Measurements from ENCODE around the gene HDHD3.

HDHD3 gene

DNA sequence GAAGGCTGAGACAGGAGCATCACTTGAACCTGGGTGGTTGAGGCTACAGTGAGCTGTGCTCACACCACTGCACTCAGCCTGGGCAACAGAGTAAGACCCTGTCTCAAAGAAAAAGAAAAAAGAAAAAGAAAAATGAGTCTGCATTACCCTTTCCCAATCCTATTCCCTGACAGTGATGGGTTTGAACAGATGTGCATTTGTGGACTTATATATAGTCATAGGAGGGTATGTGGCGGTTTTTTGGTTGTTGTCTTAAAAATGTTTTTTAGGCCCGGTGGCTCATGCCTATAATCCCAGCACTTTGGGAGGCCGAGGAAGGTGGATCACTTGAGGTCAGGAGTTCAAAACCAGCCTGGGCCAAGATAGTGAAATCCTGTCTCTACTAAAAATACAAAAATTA is 13.4 kb downstream of the HDHD3 start:
- DNase-seq (ENCODE audit: low spot score) = no peak

DNA sequence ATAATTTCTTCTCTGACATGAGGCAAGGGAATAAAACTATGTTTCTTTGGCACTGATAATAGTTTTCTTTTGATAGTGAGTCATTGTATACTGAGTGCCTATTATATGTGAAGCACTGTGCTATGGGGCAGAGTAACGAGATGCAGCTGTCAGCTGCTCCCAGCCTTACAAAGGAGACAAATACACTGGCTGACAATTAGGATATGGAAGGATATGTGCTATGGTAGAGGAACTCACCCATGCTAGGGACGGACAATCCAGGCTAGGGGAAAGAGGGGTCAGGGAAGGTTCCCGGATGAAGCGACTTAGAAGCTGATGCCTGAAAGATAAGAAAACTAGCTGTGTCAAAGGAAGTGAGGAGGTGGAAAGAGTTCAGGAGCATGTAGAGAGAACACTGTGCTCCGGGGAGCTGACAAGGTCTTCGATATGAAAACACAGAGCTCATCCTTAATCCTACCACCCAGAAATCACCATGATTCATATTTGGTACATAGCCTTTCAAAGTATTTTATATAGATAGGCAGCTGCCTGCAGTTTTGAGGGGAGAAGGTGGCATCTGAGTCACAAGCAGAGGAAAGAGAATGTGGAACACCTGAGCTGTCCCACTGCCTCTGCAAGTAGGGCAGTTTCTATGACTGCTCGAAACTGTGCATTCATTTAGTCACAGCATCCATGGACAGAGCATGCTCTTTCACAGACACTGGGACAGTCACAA is 15.3 kb downstream of the HDHD3 start:
- DNase-seq (ENCODE audit: low spot score) = no peak

DNA sequence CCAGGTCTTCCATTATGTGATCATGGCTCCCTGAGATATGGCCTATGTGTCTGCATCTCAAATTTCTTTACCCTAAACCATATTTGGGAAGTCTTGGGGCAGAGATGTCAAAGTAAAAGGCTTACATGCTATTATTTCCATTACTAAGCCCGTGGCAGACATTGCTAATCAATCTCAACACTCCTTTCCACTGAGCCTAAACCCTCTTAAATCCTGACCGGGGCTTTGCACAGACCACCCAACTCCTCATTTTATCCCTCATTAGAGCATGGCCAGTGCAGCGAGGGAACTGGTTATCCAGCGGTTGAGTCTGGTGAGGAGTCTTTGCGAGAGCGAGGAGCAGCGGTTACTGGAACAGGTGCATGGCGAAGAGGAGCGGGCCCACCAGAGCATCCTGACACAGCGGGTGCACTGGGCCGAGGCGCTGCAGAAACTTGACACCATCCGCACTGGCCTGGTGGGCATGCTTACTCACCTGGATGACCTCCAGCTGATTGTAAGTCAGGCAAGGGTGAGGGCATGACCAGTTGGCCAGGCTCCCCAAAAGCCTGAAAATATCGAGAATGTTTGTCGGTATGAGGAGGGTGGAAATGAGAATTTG is 16.4 kb downstream of the HDHD3 start:
- no peak for DNase-seq (ENCODE audit: low spot score)

DNA sequence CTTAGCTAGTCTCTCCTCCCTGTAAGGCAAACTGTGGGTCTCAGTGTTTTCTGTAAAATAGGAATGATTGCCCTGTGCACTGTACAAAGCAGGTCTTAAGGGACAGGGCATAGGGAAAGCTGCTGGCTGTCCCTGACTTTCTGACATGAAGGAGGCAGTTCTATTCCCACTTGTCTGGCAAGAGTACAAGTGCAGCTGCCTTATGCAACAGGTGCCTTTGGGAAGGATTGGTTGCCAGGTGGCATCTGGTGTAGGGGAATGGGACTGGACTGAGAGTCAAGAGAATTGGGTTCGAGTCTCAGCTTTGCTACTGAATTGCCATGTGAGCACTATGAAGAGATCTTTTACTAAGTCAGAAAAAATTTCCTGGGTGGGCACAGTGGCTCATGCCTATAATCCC is 17.4 kb downstream of the HDHD3 start:
- DNase-seq (ENCODE audit: low spot score) = no peak

DNA sequence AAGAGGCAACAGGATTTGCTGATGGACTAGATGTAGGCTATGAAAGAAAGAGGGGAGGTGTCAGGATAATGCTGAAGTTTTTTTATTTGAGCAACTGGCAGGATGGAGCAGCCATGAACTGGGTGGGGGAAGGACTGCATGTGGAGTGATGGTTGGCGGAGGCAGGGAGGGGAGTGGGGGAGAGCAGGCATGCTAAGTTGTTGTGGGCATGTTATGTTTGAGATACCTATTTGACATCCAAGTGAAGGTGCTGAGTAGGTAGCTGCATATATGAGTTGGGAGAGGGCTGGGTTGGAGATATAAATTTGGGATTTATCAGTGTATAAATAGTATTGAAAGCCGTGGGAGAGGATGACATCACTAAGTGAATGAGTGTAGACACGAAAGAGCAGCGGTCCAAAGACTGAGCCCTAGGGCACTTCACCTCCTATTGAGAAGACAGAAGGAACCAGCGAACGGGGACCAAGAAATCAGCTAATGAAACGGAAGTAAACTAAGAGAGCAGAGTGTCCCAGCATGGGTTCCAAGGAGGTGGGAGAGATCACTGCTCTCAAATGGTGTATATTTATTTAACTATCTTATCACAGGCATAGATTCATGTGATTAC is 20.0 kb downstream of the HDHD3 start:
- DNase-seq (ENCODE audit: low spot score) = no peak

DNA sequence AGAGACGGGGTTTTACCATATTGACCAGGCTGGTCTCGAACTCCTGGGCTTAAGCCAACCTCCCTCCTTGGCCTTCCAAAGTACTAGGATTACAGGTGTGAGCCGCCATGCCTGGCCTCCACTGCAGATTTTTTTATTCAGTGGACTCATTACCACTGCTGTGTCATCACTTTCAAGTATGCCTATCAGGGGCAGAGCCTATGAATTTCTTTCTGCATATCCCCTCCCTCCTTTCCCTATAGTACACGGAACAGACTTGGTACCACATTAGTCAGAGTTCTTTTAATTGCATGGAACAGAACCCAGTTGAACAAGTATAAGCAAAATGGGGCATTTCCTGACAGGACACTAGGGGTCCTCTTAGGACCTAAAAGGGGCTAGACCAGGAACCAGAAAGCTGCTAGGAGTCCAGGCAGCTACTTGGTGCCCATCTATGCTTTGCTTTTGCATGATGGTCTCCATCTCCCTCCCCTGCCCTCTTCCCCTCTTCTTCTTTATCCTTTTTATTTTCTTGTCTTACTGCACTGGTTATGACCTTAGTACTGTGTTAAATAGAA is 21.7 kb downstream of the HDHD3 start:
- DNase-seq (ENCODE audit: low spot score) = no peak

DNA sequence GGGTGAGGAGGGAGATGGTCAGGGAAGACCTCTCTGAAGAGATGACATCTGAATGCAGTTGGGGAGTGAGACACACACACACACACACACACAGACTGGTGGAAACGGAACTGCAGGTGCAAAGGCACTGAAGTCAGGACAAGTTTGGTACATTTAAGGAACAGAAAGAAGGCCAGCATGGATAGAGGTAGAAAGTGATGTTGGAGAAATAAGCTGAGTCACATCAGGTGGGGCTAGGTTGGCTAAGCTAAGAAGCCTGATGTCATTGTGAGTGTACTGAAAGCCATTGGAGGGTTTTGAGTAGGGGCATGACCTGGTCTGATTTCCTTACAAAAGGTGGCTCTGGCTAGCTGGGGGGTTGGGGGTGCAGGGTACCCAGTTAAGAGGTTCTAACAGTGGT is 24.4 kb downstream of the HDHD3 start:
- no peak for DNase-seq (ENCODE audit: low spot score)

DNA sequence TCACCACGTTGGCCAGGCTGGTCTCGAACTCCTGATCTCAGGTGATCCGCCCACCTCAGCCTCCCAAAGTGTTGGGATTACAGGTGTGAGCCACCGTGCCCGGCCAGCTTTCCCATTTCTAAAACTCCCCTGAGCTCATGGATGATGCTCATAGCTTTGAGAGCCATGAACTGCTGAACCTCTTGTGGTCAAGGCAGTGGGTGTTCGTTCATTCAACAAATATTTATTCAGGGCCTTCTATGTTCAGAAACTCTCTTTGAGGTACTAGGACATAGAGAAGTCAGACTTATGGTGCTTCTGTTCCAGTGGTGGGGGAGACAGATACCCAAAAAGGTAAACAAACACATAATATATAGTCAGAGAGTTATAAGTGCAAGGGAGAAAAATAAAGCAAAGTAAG is 24.8 kb downstream of the HDHD3 start:
- no peak for DNase-seq (ENCODE audit: low spot score)

DNA sequence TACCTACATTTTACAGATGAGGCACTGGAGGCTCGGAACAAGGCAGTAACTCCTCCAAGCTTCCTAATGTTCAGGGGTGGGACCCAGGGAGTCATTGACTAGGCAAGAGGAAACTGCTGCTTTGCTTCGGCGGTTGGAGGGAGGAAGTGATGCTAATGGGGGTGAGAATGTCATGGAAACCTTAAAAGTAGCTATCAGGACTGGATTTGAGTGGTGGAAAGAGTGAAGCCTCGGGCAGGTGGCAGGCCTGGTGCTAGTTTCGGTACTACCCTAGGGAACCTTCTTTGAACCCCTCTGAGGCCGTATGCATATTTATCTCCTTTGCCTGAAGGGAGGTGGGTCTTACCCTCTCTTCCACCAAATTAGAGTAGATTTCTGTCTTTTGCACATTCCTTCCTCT is 25.8 kb downstream of the HDHD3 start:
- no peak for DNase-seq (ENCODE audit: low spot score)

DNA sequence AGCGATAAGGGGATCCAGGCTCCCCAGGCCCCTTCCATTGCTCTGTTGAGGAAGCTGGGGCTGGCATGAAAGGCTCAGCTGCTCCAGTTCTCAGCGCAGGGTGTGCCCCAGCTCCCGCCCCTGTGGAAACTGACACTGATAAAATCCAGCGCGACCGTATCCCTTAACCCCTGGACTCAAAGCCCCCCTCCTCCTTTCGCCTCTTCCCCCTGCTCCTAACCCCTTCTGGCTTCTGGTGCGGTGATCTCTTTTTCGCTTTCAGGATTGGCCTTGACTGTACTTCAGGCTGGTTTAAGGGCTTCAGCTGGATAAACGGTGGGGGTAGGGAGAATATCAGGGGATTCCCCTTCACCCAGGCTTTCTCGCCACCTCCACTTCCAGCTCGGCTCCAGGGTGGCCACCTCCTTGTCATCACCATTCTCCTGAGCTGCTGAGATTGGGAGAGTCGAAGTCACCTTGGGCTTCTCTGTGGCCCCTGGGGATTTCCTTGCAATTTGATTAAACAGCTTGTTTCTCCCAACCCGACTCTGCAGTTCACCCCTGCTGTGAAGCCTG is 26.6 kb downstream of the HDHD3 start:
- no peak for DNase-seq (ENCODE audit: low spot score)

DNA sequence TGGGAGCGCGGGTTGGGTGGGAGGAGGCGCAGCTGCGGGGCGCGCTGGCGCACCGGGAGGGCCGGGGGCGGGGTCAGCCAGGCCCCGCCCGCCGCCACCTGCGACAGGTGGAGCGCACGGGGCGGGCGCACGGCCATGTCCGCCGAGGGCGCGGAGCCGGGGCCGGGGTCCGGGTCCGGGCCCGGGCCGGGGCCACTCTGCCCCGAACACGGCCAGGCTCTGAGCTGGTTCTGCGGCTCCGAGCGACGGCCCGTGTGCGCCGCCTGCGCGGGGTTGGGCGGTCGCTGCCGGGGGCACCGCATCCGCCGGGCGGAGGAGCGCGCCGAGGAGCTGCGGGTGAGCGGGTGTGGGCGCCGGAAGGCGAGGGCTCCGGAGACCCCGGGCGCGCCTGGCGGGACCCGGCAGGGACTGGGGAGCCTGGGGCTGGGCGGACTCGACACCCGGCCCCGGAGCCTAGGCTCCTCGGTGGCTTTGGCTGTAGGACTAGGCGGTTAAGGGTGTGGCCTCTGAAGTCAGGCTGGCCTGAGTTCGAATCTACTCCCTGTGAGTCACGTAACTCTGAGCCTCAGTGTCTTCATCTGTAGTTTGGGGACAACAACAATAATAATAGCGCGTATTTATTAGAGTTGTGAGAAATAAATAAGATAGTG is 27.2 kb downstream of the HDHD3 start, which contains the start of gene BSPRY:
Gene BSPRY, plus strand, starts transcription at position 97 of the 650 bp plus-strand sequence. Its CDS starts 39 bp downstream, at position 136.
- DNase-seq (ENCODE audit: low spot score) = peak; percentile 58

DNA sequence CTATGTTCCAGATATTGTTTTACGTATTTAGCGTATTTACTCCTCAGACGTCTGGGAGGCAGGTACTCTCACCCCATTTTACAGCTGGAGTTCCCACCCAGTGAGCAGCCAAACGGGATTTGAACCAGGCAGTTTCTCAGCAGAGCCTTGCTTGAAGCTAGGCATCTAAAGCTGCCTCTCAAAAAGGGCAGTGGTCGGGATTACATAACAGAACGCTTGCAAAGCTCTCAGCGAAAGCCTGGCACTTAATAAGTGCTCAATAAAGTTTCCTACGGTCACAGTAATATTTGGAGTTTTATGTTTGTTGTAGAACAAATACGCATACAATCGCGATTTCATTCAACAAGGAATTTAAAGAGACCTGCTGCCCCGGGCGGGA is 27.7 kb downstream of the HDHD3 start:
- no peak for DNase-seq (ENCODE audit: low spot score)

DNA sequence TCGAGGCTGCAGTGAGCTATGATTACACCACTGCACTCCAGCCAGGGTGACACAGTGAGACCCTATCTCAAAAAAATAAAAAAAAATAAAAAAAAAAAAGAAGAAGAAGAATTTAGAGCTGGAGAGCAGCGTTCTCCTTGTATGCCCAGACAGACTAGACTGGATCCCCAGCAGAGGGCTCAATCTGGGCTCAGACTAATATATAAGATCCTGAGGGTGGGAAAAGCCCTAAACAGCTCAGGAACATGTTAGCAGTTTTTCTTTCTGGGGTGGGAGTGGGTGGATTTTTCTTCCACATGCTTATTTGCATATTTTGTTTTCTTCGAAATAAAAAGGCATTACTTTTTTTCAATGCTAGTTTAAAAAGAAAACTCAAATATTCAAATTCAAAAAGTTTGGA is 28.3 kb downstream of the HDHD3 start:
- no peak for DNase-seq (ENCODE audit: low spot score)

DNA sequence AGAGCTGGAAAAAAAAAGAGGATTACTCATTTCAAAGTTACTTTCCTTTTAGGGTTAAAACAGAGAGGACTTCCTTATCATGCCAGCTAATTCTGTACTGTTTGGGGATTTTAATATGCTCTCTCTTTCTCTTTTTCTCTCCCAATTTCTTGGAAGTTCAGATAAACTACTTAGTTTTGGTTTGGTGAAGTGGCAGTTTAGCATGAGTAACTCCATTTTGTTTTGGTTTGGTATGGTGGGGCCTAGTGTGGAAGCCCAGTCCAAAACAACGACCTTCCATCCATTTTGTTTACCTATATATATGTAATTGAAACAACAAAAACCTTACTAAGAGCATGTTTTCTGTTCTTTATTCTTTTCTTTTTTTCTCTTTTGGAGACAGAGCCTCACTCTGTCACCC is 31.1 kb downstream of the HDHD3 start:
- no peak for DNase-seq (ENCODE audit: low spot score)

DNA sequence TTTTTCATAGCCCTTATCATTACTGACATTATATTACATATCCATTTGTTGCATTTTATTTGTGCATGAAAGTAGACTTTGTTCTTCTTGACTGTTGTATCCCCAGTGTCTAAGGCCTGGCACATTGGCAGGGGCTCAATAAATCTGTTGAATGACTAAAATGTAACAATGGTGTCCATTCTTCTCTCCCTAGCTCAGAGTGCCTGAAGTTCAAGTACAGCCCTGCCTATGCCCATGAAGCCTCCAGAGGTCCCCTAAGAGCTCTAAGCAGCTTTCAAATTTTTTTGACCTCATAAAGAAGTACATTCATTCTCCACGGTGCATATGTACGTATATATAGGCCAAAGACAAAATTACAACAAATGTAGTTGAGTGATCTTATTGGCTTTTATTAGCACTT is 31.6 kb downstream of the HDHD3 start:
- DNase-seq (ENCODE audit: low spot score) = no peak

DNA sequence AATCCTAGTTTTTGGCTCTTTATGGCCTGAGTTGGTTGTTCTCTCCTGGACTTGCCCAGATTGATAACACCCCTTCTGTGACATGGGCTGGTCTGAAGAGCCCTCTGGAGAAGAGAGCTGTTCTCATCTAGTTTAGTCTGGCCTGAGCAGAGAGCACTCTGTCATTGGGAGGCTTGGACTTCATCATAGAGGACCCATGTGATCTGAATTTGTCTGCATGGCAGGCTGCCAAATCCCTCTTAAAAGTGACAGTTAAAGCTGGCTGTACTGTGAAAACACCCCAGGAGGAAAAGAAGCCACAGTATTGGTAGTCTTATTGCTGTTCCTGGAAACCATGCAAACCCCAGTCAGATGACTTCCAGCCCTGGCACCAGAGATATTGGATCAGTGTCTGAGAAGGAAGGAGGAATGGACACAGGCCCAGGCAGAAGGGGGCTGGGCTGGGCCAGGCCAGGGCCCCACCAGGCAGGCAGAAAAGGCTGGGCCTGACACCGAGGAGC is 33.0 kb downstream of the HDHD3 start:
- no peak for DNase-seq (ENCODE audit: low spot score)

DNA sequence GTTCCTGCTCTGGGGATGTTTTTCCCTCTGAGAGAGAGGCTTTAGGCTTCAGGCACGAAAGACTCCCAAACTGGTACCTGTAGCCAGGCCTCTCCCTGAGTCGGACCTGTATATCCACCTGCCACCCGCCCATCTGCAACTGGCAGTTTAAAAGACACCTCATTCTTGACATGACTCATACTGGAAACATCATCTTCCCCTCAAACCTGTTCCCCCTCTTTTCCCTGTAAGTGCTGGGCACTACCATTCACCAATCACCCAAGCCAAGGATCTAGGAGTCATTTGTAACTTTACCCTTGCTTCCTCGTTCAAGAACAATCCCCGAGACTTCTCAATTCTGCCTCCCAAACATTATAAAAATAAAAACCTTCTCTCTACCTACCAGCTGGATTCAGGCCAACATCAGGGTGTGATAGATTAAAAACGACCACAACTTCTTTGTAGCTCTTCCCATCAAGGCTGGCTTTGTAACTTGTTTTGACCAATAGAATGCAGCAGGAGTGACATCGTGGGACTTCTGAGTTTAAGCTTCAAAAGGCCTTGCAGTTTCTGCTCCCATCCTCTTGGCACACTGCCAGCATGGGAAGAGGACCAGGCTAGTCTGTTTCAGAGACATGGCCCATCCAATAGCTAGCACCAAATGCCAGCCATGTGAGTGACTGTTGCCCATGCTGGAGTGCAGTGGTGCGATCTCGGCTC is 34.9 kb downstream of the HDHD3 start:
- DNase-seq (ENCODE audit: low spot score) = no peak

DNA sequence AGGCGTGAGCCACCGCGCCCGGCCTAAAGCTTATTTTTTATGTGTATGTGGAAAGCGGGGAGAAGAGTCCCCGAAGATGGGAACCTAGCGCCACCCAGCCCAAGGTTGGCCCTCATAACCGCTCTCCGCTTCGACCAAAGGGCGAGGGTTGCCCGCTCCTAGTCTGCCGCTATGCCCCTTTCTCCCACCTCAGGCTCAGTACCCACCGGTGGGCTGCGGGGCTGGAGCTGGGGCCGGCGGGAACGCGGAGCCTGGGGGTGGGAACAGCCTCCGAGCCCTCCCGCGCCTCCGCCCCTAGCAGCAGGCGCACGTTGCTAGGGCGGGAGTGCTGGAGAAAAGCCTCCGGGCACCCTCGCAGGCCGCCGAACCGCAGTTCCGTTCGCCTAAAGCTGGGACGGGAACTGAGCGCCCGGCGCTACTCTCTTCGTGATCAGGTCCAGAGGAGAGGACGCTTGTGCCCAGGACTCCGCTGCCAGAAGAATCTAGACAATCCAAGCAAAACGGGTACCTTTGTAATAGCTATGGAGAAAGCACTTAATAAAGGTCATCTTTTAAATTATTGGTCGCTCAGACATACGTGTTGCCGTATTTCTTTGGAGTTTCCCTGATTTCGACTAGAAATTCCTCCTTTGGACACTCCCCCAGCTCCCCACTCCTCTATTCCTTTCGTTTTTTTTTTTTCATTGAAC is 36.6 kb downstream of the HDHD3 start, which contains the start of gene WDR31:
Gene WDR31, minus strand, starts transcription at position 265 of the 689 bp plus-strand sequence. CDS start 8,253 bp downstream, outside the sequence.
- DNase-seq (ENCODE audit: low spot score) = peak; percentile 93

DNA sequence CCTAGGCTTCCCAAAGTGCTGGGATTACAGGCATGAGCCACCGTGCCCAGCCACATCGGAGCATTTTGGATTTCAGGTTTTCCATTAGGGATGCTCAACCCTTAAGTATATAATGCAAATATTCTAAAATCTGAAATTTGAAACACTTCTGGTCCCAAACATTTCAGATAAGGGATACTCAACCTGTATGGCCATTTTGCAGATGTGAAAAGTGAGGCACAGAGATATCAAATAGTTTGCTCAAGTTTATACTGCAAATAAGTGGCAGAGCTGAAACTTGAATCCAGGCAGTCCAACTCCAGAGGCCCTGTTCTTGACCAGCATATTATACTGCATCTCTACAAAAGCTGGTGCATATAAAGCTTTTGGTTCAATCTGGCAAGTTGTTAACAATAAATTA is 39.1 kb downstream of the HDHD3 start:
- no peak for DNase-seq (ENCODE audit: low spot score)

DNA sequence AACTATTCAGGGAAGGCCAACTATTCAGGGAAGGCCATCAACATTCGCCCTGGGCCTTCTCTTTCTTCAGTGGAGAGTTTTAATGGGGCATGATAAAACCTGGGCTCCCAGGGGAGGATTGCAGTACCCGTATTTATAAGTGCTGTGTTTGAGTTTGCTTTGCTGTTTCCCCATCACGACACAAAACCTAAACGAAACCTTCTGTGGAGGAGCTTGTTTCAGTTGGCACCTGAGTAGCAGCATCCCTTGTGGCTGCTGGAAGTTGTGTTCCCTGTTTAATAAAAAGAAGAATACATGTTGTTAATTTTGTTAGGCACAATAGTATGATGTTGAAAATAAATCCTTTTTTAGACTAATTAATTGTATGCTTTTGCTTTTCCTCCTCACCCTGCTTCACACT is 45.0 kb downstream of the HDHD3 start:
- no peak for DNase-seq (ENCODE audit: low spot score)
